GM21367 (cell line): Measurements from ENCODE around the gene NFKB2.

Experiments
- ATAC-seq: cut with Tn5 transposase; IDR thresholded peaks from one replicate; pipeline ENCODE4 v1.9.1; 2021; ENCODE audit not compliant: unreplicated experiment

The NFKB2 gene

DNA sequence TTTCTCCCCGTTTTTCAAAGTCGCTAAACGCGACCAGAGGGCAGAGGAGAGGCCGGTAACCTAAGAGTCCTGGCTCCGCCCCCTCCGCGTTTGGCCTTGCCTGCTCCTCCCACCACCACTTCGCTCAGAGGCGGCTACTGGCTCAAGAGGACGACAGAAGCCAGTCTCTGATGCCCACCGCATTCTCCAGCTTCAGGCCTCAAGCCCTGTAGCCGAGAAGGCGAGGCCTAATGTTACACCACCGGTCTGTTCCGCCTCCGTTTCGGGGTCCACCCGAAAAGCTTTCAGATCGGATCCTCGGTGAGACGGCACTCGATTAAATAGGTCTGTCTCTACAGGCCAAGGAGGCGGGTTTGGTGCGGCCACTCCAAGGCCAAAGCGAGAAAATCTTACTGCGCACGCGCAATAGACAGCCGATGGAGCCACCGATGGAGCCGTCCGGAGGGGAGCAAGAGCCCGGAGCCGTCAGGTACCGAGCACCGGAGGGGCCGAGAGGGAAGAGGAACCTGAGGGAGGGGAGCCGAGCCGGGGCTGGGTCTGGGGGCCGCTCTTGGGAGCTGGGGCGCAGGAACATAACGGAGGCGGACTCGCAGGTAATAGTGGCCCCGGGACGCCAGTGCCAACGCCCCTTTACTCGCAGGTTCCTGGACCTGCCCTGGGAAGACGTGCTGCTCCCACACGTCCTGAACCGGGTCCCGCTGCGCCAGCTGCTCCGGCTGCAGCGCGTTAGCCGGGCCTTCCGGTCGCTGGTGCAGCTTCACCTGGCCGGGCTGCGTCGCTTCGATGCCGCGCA is 25.4 kb downstream of the NFKB2 start, which contains the start of gene FBXL15:
Gene FBXL15, plus strand, starts transcription at position 123 of the 793 bp plus-strand sequence. Its CDS starts 294 bp downstream, at position 417.
- peak; percentile 42 for ATAC-seq

DNA sequence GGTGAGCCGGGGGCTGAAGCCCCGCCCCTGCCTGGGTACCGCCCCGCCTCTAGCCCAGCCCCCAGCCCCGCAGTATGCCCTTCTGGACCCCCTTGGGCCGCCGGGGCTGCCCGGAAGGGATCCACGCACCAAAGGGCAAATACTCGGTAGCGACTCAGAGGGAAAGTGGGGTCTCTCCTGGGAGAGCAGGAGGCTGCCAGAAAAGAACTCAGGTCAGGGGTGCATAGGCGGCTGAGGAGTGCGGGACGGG is 25.9 kb downstream of the NFKB2 start:
- ATAC-seq: no peak

DNA sequence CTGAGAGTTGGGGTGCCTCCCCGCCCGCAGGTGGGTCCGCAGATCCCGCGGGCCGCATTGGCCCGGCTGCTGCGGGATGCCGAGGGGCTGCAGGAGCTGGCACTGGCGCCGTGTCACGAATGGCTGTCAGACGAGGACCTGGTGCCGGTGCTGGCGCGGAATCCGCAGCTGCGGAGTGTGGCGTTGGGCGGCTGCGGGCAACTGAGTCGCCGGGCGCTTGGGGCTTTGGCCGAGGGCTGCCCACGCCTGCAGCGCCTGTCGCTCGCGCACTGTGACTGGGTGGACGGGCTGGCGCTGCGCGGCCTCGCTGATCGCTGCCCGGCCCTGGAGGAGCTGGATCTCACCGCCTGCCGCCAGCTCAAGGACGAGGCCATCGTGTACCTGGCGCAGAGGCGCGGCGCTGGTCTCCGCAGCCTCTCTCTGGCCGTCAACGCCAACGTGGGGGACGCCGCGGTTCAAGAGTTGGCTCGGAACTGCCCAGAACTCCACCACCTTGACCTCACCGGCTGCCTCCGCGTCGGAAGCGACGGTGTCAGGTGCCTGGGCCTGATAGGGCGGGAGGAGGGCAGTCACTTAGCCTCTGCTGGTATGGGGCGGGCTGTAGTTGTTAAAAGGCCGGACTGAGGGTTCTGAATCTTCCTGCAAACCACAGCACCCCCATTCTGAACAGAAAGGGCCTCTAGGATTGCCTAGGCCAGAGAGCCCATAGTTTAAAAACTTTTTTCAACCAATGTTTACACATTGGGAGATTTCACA is 26.4 kb downstream of the NFKB2 start:
- ATAC-seq: no peak

DNA sequence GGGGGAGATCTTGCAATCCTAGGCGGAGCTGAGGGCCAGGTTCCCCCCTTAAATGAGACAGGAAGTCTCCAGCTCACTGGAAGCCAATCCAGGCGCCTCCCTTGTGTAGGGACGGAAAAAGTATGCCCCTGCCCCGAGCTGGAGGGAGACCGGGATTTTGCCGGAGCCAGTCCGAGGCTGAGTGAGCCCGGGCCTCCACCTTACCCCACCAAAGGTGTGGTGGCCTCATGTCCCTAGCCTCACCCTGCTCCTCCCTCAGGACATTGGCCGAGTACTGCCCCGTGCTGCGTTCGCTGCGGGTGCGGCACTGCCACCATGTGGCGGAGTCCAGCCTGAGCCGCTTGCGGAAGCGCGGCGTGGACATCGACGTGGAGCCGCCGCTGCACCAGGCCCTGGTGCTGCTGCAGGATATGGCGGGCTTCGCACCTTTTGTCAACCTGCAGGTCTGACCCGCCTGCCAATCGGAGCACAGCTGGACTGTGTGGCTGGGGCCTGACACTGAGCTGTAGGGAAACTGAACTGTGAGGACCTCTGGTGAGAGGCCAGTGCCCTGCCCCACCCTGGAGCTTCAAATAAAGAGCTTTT is 27.1 kb downstream of the NFKB2 start:
- no peak for ATAC-seq

DNA sequence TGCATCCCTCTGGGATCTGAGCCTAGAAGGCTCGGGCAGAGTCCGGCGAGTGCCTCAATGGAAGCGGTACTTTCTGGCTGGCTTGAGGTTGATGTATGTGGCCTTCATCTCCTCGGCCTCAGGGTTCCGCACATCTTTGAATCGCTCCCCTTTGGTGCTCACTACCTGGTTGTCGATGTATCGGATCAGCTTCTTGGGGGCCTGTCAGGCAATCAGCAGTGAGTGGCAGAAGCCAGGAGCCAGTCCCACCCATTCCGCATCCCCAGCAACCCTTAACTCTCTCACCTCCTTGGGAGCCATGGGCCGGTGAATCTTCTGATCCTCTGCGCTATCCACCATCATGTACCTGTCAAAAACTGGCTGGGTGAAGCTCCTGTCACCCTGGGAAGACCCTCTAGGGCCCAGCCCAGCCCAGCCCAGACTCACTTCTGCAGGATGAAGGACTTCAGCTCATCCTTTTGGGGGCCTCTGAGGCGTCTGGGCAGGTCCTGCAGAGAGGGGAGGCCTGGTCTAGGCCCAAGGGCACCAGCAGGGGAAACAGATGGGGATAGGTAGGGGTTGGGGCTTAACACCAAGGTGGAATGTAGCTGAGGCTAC is 28.0 kb downstream of the NFKB2 start:
- no peak for ATAC-seq

DNA sequence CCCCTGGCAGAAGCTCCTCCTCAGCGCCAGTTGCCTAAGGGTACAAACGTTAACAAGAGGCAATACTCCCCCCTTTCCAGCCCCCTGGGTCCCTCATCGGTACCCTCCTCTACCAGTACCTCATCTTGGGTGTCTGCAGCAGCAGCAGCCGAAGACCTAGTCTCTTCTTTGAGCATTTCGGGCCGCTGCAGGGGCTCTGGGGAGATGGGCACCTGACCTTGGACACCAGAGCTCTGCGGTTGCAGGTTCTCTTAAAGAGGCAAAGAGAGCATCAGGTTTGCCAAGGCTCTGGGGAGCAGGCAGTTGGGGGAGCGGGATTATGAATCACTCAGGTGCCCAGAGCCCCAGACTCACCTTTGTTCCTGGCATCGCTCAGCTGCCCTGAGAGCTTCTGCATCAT is 28.6 kb downstream of the NFKB2 start:
- ATAC-seq: no peak

DNA sequence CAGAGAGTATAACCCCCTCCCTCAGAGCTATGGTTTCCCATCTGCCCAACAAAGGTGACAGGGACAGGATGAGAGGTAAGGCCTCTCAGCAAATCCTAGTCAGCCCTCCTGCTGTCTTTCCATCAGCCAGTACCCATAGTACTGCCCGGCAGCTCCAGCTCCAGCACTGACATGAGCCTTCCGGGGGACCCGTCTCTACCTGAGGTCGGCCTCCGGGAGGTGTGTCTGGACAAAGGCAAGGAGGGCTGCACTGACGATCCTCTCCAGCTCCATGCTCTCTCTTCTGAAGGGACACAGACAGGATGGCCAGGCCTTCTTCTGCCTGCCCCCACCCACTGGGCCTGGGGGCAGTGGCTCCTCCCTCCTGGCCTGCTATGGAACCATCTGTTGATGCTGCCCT is 29.4 kb downstream of the NFKB2 start:
- no peak for ATAC-seq

DNA sequence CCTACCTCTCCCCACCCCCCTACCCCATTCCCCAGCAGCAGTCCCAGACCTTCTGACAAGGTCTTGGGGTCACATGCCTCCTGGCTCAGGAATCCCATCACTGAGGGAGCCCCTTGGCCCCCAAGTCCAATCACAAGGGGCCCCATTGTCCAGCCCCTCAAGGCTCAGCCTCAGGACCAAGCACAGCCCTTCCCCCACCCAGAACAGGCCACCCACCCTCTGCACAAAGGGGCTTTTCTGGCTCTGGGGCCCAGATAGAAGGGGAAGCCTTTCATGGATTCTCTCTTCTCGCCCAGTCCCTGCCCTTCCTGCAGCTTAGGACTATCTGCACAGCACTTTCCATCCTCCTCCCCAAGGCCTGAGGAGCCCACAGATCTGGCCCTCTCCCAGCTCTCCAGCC is 29.9 kb downstream of the NFKB2 start:
- no peak for ATAC-seq

DNA sequence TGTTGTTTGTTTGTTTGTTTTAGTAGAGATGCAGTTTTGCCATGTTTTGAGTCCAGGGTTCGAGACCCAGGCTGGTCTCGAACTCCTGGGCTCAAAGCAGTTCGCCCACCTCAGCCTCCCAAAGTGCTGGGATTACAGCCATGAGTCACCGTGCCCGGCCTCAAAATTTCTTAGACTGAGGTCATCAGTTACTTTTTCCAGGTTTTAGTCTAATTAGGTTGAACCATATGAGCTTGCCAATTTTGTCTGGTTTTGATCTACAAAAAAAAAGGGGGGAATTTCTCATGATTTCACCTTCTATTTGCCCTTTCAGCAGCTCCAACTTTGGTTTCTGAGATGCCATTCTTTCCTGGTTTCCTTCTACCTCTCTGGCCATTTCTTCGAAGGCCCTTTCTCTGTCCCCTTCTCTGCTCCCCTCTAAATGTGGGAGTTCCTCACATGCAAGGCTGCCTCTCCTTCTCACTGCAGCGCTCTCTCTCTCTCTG is 31.3 kb downstream of the NFKB2 start:
- no peak for ATAC-seq

DNA sequence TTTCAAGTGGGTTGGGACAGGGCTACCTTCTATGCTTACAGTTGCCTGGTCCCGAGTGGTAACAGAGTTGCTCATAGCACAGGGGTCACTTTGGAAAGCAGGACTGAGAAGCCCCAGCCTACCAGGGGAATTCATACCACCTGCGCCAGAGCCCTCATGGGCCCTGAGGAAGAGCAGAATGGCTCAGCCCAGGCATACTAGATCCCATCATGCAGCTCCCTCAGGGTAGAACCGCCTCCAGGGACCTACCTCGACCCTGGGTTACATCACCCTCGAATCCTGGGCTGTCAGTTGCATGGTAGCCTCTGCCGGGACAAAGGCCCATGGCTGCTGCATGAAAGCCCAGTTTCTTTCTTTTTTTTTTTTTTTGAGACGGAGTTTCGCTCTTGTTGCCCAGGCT is 34.0 kb downstream of the NFKB2 start:
- ATAC-seq: no peak

DNA sequence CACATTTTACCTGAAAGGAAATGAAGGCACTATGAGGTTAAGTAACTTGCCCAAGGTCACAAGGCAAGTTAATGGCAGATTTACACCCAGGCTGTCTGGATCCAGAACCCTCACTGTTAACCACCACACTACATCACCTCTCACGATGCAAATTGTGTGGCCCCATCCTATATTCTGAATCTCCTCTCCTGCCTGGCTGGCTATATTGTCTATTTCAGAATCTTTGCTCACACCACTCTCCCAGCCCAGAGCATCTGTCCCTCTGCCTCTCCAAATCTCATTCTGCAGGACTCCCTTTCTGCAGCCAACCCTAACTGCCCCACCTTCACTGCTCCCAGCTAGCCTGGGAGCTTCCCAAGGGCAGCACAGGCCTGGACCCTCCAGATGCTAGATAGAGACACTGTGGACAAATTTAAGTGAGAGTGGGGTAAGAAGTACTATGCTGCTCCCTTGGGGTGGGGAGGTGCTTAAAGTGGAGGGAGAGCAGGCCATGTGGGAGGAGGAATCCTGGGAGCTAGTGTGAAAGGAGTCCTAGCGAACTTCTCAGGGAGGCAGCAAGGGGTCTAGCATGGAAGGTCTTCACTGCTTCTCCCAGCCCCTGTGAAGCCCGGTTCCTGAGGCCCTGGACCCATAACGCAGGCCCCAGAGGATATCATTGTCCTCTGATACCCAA is 36.1 kb downstream of the NFKB2 start:
- no peak for ATAC-seq

DNA sequence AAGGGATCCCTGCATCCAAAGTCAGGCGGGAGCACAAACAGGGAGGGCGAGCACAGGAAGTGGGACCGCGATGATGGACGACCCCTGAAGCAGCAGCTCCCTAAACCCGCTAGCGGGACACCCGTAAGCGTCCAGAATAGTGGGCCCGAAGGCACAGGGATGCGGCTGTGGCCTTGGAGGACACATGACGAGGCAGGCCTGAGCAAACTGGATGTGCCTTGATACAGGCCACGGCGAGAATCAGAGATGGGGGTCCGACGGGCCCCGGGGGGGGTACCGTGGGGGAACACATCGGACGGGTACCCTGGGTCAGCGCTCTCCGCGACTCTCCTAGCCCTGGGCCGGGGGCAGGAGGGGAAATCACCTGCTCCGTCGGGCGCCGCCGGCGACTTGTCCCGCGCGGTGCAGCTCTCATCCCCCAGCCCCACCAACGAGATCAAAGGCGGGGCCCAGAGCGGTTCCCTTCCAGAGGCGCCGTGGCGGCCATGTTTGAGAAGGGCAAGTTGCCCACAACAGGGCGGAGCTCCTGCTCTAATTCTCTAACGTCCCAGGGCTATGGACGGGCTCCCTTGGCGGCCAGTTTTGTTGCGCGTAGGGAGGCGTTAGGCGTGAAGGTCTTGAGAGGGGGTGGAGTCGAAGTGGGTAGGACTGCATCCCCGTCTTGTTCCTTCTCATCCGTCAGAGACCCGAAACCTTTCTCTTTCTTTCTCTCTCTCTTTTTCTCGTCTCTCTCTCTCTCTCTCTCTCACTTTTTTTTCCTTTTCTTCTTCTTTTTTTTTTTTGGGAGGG is 36.9 kb downstream of the NFKB2 start, which contains the start of gene CUEDC2:
Gene CUEDC2, minus strand, starts transcription at position 413 of the 789 bp plus-strand sequence. CDS start 7,386 bp downstream, outside the sequence.
- peak; percentile 82 for ATAC-seq

DNA sequence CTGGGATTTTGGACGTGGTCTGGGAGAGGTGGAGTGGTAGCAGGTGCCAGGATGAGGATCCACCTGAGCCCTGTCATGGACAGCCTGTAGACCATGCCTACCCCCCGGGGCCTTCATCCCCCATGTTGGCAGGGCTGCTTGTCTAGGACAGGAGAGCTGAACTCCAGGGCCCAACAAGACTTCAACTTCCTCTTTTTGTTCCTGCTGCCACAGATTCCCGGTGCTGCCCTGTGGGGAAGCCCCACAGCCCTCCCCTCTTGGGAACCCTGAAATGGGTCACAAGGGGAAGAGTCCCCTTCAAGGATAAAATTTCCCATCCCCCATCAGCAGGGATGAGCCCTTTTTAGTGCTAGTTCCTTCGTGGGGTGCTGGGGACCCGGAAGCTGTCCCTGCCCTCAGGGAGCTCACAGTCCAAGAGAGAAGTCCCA is 38.1 kb downstream of the NFKB2 start:
- ATAC-seq: no peak

DNA sequence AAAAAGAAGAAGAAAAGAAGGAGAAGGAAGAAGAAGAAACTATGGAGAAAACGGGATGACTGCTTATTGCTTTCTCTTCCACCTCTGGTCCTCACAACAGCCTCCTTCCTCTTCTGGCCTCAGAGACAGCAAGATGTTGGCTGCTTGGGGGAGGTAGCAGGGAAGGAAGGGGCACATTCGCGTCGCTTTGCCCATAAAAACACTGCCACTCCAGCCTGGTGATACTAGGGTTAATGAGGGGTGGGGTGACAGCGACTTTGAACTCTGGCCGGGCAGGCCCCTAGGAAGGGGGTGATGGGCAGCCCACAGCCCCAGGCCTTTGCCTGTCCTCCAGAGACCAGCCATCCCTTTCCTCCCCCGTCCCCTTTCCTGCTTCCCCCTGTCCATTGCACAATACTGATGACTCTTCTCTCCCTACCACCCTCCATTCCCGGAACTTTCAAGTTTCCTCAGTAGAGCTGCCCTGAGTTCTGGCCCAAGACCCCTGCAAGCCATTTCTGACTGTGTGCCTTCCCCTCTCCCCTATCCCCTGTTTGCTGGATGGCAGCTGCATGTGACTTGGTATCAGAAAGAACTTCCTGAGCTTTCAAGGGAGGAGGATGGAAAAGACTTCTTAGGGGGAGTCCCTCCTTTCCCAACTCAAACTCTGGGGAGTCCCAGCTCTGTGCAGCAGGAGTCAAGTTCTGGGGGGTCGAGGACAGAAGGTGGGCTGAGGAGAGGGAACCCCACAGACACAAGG is 39.1 kb downstream of the NFKB2 start:
- ATAC-seq: no peak

DNA sequence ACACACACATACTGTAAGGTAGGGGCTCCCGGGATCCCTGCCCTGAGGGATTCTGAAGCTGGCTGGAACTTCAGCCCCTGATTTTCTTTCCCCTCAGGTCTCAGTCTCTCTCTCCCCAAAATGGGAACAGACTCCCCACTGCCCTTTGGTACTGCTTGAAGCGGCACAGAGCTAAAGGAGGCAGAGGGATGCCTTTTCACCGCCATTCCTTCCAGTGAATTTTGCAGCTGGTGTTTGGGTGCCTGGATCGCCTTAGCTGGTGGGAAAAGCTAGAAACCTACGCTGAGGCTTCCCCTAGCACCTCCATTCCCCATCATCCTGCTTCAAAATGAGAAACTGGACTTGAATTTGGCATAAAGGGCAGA is 39.6 kb downstream of the NFKB2 start:
- ATAC-seq: no peak

DNA sequence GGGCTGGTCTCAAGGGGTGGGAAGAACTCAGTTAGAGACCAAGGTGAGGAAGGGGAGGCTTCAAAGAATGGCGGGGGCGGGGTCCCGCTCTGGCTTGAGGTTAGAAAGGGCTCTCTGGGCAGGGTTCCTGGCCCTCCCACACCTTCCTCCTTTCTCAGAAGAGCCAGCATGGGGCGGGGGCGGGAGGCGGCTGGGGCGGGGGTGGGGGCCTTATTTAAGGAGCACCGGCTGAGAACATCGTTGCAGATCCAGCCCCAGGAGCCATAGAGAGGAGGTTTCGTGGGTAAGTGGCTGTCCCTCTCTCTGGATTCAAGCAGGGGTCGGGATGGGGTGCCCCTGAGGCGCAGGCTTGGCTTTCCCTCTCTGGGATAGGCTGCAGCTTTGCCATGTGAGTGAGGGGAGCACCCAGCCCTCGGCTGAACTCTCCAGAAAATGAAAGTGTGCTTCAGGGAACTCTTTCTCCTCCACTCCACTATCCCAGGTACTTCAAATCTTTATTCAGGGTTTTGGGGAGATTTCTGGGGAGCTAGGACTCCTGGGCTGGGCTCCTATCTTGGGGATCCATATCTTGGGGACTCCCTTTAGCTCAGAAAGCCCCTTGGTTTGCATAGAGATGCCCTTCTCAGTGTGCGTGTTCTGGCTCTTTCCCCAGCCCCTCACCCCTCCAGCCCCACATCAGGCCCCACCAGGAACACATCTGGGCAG is 40.2 kb downstream of the NFKB2 start:
- no peak for ATAC-seq

DNA sequence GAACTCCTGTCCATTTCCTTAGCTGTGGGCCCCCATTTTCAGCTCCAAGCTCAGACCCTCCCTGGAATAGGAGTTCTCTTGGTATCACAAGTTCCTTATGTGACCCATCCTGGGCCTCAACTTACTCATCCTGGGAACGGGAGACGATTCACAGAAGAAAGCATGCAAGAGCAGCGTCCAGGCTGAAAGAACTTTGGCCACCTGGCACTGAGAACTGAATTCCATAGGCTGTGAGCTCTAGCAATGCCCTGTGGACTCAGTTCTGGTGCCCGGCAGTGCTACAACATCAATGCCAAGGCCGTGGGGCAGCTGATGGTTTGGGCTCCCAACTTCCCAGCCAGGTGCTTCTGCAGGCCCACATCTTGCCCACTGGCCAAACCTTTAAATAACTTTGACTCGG is 40.8 kb downstream of the NFKB2 start:
- ATAC-seq: no peak

DNA sequence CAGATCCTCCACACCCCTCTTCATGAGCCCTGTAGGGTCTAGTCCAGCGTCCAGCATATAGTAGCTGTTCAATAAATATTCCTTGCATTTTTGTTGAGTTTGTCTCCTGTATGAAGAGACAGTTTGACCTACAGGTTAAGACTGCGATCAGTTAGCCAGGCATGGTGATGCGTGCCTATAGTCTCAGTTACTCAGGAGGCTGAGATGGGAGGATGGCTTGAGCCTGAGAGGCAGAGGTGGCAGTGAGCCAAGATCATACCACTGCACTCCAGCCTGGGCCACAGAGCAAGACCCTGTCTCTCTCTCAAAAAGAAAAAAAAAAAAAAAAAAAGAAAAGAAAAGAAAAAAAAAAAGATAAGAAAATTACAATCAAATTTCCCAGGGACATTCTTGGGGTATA is 42.0 kb downstream of the NFKB2 start:
- ATAC-seq: no peak

DNA sequence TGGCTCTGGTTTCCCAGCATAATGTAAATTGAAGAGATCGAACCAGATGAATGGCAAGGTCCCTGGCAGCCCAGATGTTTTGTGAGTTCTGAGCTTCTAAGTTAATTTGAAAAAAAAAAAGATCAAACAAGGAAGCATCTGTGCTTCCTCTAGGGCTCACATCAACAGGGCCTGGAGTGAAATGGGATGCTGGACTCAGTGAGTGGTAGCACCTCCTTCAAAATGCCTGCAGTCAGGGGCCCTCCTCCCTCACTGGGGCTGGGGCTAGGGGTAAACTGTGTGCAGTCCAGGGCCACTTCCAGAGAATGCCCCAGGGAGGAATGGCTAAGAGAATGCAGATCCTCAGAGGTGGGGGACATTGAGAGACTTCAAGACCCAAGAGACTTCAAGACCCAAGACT is 42.9 kb downstream of the NFKB2 start:
- ATAC-seq: no peak
